Measurements from ENCODE around the gene MICAL2. TPM values are rescaled to one million over a fixed set of nuclear protein-coding genes. Genes with fewer than 3 reads are reported as not detected.
A peak's percentile ranks its signal among the peaks of the same experiment; 100 is the strongest.

Gene MICAL2
- polyA plus RNA-seq, 2 of the 4 experiments (the other 2 are of a cell fraction), result 39.8 to 42.1 TPM

- no peaks in the 10 kb centered on the region for H3K9me3 ChIP-seq
- H3K4me1 ChIP-seq, result peaks cover 87% of the 10 kb centered on the region
- ATAC-seq, result no peak
- H3K4me2 ChIP-seq, result peak overlapping the region; percentile 32; the same call in 2 of the 3 replicates
- TF ChIP-seq KDM1A (IDR thresholded peaks at IDR 0.05; ENCODE audit: low read depth), result 0 out of 2 replicates have a peak, but pooled peaks have one; percentile 22
- no peak for TF ChIP-seq NFE2L2 (conservative IDR thresholded peaks at IDR 0.05; ENCODE audit: low read length)
- peak overlapping the region; percentile 82 to 83; a peak in 5 of 6 replicates for H3K27ac ChIP-seq
- ChIA-PET CTCF (interaction anchor here (0.8 to 1.8 kb wide), 5 partner anchors 9 to 101 kb away, joined by 3 to 5 read pairs (median 3); no protein-coding TSS in a partner anchor), POLR2A (interaction anchor here (0.7 kb wide), 1 partner anchor 105 kb away, joined by 5 read pairs; no protein-coding TSS in a partner anchor)
- no peak for DNase-seq (ENCODE audit: low read depth in 1 of 2, low spot score in 1 of 2)
- no peak overlapping the region for H3K4me3 ChIP-seq
- no peak for FAIRE-seq
- 58% methylated on average over 8 of the region's 8 CpGs for WGBS (ENCODE audit: missing lambda C conversion rate)
Observed at GRCh38 chr11:12180257-12181205, 70.1 kb downstream of the MICAL2 start.

GRCh38 chr11:12182302-12182675, 71.9 kb downstream of the MICAL2 start:
- CTCF ChIA-PET, result interaction anchor here (0.5 to 2.2 kb wide), 8 partner anchors 16 to 74 kb away, joined by 3 to 7 read pairs (median 3); no protein-coding TSS in a partner anchor
- POLR2A ChIA-PET, result interaction anchor here (1.2 kb wide), 1 partner anchor 18 kb away, joined by 4 read pairs; no protein-coding TSS in a partner anchor

GRCh38 chr11:12182676-12183541, 72.5 kb downstream of the MICAL2 start:
- CTCF ChIA-PET, result interaction anchor here (0.7 to 2.2 kb wide), 10 partner anchors 16 to 80 kb away, joined by 3 to 7 read pairs (median 3); no protein-coding TSS in a partner anchor
- peaks cover 68% of the 10 kb centered on the region for H3K4me1 ChIP-seq
- ATAC-seq (peak; percentile 90 to 91), FAIRE-seq (no peak), DNase-seq (ENCODE audit: low read depth in 1 of 2, low spot score in 1 of 2) (peak; percentile 64 to 89)
- WGBS (ENCODE audit: missing lambda C conversion rate), result 36% methylated on average over 11 of the region's 12 CpGs
- no peaks in the 10 kb centered on the region for H3K9me3 ChIP-seq
- peak overlapping the region; percentile 60 for H3K4me2 ChIP-seq
- no peak overlapping the region for H3K4me3 ChIP-seq
- H3K27ac ChIP-seq, result peak overlapping the region; percentile 77 to 83
- TF ChIP-seq SMC3 (IDR thresholded peaks at IDR 0.05), result 0 out of 3 replicates have a peak, but pooled peaks have one; percentile 8
- peak in 1 of 2 experiments; percentile 37; a peak in 2 of 5 replicates for TF ChIP-seq JUN (IDR thresholded peaks at IDR 0.05)
- peak; percentile 57 for TF ChIP-seq MAX (IDR thresholded peaks at IDR 0.05)
- TF ChIP-seq KDM1A (IDR thresholded peaks at IDR 0.05; ENCODE audit: low read depth), result no peak
- TF ChIP-seq HEYL (CRISPR knock-in tag; IDR thresholded peaks at IDR 0.05), result no peak
- peak; percentile 96 for TF ChIP-seq HOXB5 (CRISPR knock-in tag; IDR thresholded peaks at IDR 0.05)
- TF ChIP-seq JUNB (IDR thresholded peaks at IDR 0.05), result 0 out of 2 replicates have a peak, but pooled peaks have one; percentile 11
- TF ChIP-seq EP300 (IDR thresholded peaks at IDR 0.05), result peak in 1 of 2 experiments; percentile 37; a peak in 1 of 5 replicates
- TF ChIP-seq GATA3 (IDR thresholded peaks at IDR 0.05; ENCODE audit: borderline replicate concordance), result peak; percentile 31; the same call in 1 of the 2 replicates
- TF ChIP-seq RARB (CRISPR knock-in tag; IDR thresholded peaks at IDR 0.05), result no peak
- no peak for TF ChIP-seq NPAS2 (CRISPR knock-in tag; IDR thresholded peaks at IDR 0.05; ENCODE audit: borderline replicate concordance)
- TF ChIP-seq CEBPB (IDR thresholded peaks at IDR 0.05), result peak in 1 of 2 experiments; percentile 57; a peak in 1 of 4 replicates
- TF ChIP-seq FOSL2 (IDR thresholded peaks at IDR 0.05), result no peak
- TF ChIP-seq FOSL2 (CRISPR knock-in tag; IDR thresholded peaks at IDR 0.05), result peak; percentile 44
- POLR2A ChIA-PET, result interaction anchor here (0.7 to 1.2 kb wide), 3 partner anchors 10 to 56 kb away, joined by 3 to 4 read pairs (median 4); no protein-coding TSS in a partner anchor

More at GRCh38 chr11:12182302-12182675, 71.9 kb downstream of the MICAL2 start:
- Histone ChIP-seq H3K4me3 (no peak overlapping the region), H3K9me3 (no peaks in the 10 kb centered on the region), H3K27ac (peak overlapping the region; percentile 77 to 83), H3K4me1 (peaks cover 74% of the 10 kb centered on the region), H3K4me2 (peak overlapping the region; percentile 60)
- TF ChIP-seq SMC3 (IDR thresholded peaks at IDR 0.05) (no peak), MAFK (IDR thresholded peaks at IDR 0.05; ENCODE audit: partially characterized antibody) (no peak), HEYL (CRISPR knock-in tag; IDR thresholded peaks at IDR 0.05) (no peak), EHMT2 (IDR thresholded peaks at IDR 0.05; ENCODE audit: low read depth) (no peak), E2F6 (IDR thresholded peaks at IDR 0.05; ENCODE audit: borderline replicate concordance, low read depth) (no peak), TP53 (CRISPR knock-in tag; IDR thresholded peaks at IDR 0.05) (no peak), BHLHE40 (IDR thresholded peaks at IDR 0.05; ENCODE audit: low read depth, low read length) (no peak), NPAS2 (CRISPR knock-in tag; IDR thresholded peaks at IDR 0.05; ENCODE audit: borderline replicate concordance) (no peak), ELK1 (IDR thresholded peaks at IDR 0.05; ENCODE audit: low read depth, low read length) (no peak), CEBPB (IDR thresholded peaks at IDR 0.05) (no peak)
- 76% methylated on average over 8 of the region's 8 CpGs for WGBS (ENCODE audit: missing lambda C conversion rate)
- FAIRE-seq (no peak), DNase-seq (ENCODE audit: low read depth in 1 of 2, low spot score in 1 of 2) (no peak), ATAC-seq (no peak)

Data from A549 (cell line).